ENCODE measurements around the gene FKBP7. TPM values are rescaled to one million over a fixed set of nuclear protein-coding genes. Genes with fewer than 3 reads are reported as not detected.

FKBP7 gene
- total and polyA plus RNA-seq, 2 of the 13 experiments (the other 11 are each of a cell fraction or from before 2014, with no cell fraction given): 12.4 to 14.8 TPM

DNA sequence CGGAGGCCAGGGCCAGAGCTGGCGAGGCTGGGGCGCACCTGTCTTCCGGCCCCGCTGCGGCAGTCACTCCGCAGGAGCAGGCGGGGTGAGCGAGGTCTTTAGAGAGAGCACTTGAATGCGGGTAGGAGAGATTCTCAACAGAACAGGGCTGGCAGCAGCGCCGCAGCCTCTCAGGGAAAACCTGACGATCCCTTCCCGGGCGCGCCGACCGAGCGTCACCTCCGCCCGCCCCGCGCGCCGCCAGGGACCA, 28.0 kb downstream of the FKBP7 start (continued):
- no peak for TF ChIP-seq DNMT3B (CRISPR knock-in tag; conservative IDR thresholded peaks at IDR 0.05)
- TF ChIP-seq, protein P1, sequence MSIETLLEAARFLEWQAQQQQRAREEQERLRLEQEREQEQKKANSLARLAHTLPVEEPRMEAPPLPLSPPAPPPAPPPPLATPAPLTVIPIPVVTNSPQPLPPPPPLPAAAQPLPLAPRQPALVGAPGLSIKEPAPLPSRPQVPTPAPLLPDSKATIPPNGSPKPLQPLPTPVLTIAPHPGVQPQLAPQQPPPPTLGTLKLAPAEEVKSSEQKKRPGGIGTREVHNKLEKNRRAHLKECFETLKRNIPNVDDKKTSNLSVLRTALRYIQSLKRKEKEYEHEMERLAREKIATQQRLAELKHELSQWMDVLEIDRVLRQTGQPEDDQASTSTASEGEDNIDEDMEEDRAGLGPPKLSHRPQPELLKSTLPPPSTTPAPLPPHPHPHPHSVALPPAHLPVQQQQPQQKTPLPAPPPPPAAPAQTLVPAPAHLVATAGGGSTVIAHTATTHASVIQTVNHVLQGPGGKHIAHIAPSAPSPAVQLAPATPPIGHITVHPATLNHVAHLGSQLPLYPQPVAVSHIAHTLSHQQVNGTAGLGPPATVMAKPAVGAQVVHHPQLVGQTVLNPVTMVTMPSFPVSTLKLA (IDR thresholded peaks at IDR 0.05): no peak
- TF ChIP-seq HMG20B (CRISPR knock-in tag; conservative IDR thresholded peaks at IDR 0.05): no peak
- TF ChIP-seq ZBTB20 (CRISPR knock-in tag; IDR thresholded peaks at IDR 0.05; ENCODE audit: borderline replicate concordance, low read depth): no peak
- no peak for TF ChIP-seq ZNF607 (CRISPR knock-in tag; IDR thresholded peaks at IDR 0.05; ENCODE audit: borderline replicate concordance)
- peak; percentile 74 for TF ChIP-seq PHF8 (CRISPR knock-in tag; IDR thresholded peaks at IDR 0.05)
- TF ChIP-seq MAFF (IDR thresholded peaks at IDR 0.05; ENCODE audit: low read depth, low read length): no peak
- no peak for TF ChIP-seq ADNP (CRISPR knock-in tag; IDR thresholded peaks at IDR 0.05)
- no peak for TF ChIP-seq ZFP90 (CRISPR knock-in tag; IDR thresholded peaks at IDR 0.05; ENCODE audit: borderline replicate concordance)
- TF ChIP-seq PHB2 (IDR thresholded peaks at IDR 0.05; ENCODE audit: partially characterized antibody): no peak
- no peak for TF ChIP-seq ZNF30 (CRISPR knock-in tag; IDR thresholded peaks at IDR 0.05)
- no peak for TF ChIP-seq MEF2D (CRISPR knock-in tag; IDR thresholded peaks at IDR 0.05)
- TF ChIP-seq, protein P2, sequence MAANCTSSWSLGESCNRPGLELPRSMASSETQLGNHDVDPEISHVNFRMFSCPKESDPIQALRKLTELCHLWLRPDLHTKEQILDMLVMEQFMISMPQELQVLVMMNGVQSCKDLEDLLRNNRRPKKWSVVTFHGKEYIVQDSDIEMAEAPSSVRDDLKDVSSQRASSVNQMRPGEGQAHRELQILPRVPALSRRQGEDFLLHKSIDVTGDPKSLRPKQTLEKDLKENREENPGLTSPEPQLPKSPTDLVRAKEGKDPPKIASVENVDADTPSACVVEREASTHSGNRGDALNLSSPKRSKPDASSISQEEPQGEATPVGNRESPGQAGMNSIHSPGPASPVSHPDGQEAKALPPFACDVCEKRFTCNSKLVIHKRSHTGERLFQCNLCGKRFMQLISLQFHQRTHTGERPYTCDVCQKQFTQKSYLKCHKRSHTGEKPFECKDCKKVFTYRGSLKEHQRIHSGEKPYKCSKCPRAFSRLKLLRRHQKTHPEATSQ (CRISPR knock-in tag; IDR thresholded peaks at IDR 0.05; ENCODE audit: borderline replicate concordance): no peak
- no peak for TF ChIP-seq ZNF614 (CRISPR knock-in tag; IDR thresholded peaks at IDR 0.05; ENCODE audit: borderline replicate concordance)
- TF ChIP-seq ZNF720 (CRISPR knock-in tag; IDR thresholded peaks at IDR 0.05): 0 out of 2 replicates have a peak, but pooled peaks have one; percentile 7
- TF ChIP-seq, protein P3, sequence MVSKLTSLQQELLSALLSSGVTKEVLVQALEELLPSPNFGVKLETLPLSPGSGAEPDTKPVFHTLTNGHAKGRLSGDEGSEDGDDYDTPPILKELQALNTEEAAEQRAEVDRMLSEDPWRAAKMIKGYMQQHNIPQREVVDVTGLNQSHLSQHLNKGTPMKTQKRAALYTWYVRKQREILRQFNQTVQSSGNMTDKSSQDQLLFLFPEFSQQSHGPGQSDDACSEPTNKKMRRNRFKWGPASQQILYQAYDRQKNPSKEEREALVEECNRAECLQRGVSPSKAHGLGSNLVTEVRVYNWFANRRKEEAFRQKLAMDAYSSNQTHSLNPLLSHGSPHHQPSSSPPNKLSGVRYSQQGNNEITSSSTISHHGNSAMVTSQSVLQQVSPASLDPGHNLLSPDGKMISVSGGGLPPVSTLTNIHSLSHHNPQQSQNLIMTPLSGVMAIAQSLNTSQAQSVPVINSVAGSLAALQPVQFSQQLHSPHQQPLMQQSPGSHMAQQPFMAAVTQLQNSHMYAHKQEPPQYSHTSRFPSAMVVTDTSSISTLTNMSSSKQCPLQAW (CRISPR knock-in tag; IDR thresholded peaks at IDR 0.05): no peak
- TF ChIP-seq ZNF317 (CRISPR knock-in tag; IDR thresholded peaks at IDR 0.05): 0 out of 2 replicates have a peak, but pooled peaks have one; percentile 10
- TF ChIP-seq TCF7 (IDR thresholded peaks at IDR 0.05; ENCODE audit: low read depth): no peak
- TF ChIP-seq TAF15 (IDR thresholded peaks at IDR 0.05; ENCODE audit: low read depth, low read length, poor library complexity, severe bottlenecking): no peak
- TF ChIP-seq, protein P4, sequence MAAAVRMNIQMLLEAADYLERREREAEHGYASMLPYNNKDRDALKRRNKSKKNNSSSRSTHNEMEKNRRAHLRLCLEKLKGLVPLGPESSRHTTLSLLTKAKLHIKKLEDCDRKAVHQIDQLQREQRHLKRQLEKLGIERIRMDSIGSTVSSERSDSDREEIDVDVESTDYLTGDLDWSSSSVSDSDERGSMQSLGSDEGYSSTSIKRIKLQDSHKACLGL (CRISPR knock-in tag; IDR thresholded peaks at IDR 0.05): peak; percentile 42; the same call in 1 of the 2 replicates
- no peak for TF ChIP-seq NKX3-1 (CRISPR knock-in tag; IDR thresholded peaks at IDR 0.05)
- no peak for TF ChIP-seq ZNF138 (CRISPR knock-in tag; IDR thresholded peaks at IDR 0.05; ENCODE audit: low read depth)
- no peak for TF ChIP-seq RBAK (CRISPR knock-in tag; IDR thresholded peaks at IDR 0.05)
- no peak for TF ChIP-seq ZBTB42 (CRISPR knock-in tag; IDR thresholded peaks at IDR 0.05)
- TF ChIP-seq ISX (CRISPR knock-in tag; conservative IDR thresholded peaks at IDR 0.05): peak; percentile 13; the same call in 1 of the 2 replicates
- TF ChIP-seq MTA1 (CRISPR knock-in tag; IDR thresholded peaks at IDR 0.05; ENCODE audit: borderline replicate concordance): no peak
- TF ChIP-seq HNF4A (CRISPR knock-in tag; IDR thresholded peaks at IDR 0.05): no peak
